HepG2 (cell line): ENCODE results near the gene WNT7B. TPM values are rescaled to one million over a fixed set of nuclear protein-coding genes. Genes with fewer than 3 reads are reported as not detected.

Experiments
- ATAC-seq: fragments of 200-7000 bp; cut with Tn5 transposase; 3 replicates; pipeline ENCODE4 v1.9.1; 2020; ENCODE audit warnings: mild to moderate bottlenecking, moderate library complexity
- BruUV-seq: library from RNA; stranded (reverse); fragments of 400-500 nt; replicated peaks from 2 replicates; lab custom pipeline; 2021; lab: Mats Ljungman, UMichigan
- CTCF ChIA-PET: fragments of 300-600 bp; formaldehyde crosslinking; extraction: SDS; loops from one replicate; lab custom pipeline; 2021; ENCODE audit warnings: low total read pairs, inconsistent platforms, low intra/inter-chr PET ratio; lab: Yijun Ruan, JAX
- POLR2A ChIA-PET: fragments of 350-600 bp; sonication (Branson Sonifier 250); formaldehyde crosslinking; loops from one replicate; lab custom pipeline; 2020; ENCODE audit warnings: antibody characterized with exemption, inconsistent platforms; lab: Yijun Ruan, JAX
- DNase-seq: peaks from one replicate; pipeline ENCODE4 v3.0.0-alpha.2; 2015; ENCODE audit warnings: low spot score
- FAIRE-seq: peaks from 3 replicates; lab custom pipeline; 2011; peaks lifted over from hg19 to GRCh38; lab: Jason Lieb, UNC
- H2AFZ ChIP-seq: one replicate; pipeline ENCODE4 v1.6.1; 2011; ENCODE audit warnings: low read length, inconsistent platforms
- H3K27ac ChIP-seq: fragments of 300-600 bp; 3 replicates; pipeline ENCODE4 v1.8.0; 2011; ENCODE audit warnings: mixed run types, mild to moderate bottlenecking, mixed read lengths, low read length, inconsistent platforms; ENCODE audit not compliant: insufficient read depth; ENCODE audit errors: extremely low read length
- H3K27me3 ChIP-seq, 2 experiments: fragments of 200-600 bp in 1 of 2; 2 replicates in 1 of 2; 3 replicates in 1 of 2; pipeline versions ENCODE4 v1.6.0 to v1.8.0; 2011; ENCODE audit warnings: low read length in 2 of 2, mild to moderate bottlenecking in 2 of 2, moderate library complexity in 2 of 2, inconsistent platforms in 1 of 2; ENCODE audit not compliant: insufficient read depth in 2 of 2, control insufficient read depth in 1 of 2
- H3K36me3 ChIP-seq, 2 experiments: fragments of 200-600 bp in 1 of 2; replicated peaks in 1 of 2; 2 replicates in 1 of 2; 3 replicates in 1 of 2; pipeline versions ENCODE4 v1.5.1 to v1.8.0; 2011; ENCODE audit warnings: low read length in 2 of 2, inconsistent platforms in 1 of 2; ENCODE audit not compliant: insufficient read depth in 2 of 2, control insufficient read depth in 1 of 2
- H3K4me1 ChIP-seq: 2 replicates; pipeline ENCODE4 v1.5.1; 2012; ENCODE audit warnings: low read length, inconsistent platforms; ENCODE audit not compliant: insufficient read depth
- H3K4me2 ChIP-seq: 2 replicates; pipeline ENCODE4 v1.6.0; 2011; ENCODE audit warnings: low read depth, low read length, inconsistent platforms
- H3K4me3 ChIP-seq, 3 experiments: fragments of 200-600 bp in 1 of 3; sonication (generic), shearing (Covaris generic) in 1 of 3; replicated peaks in 1 of 3; 2 replicates each; pipeline ENCODE4 v1.5.1; 2011 to 2016; ENCODE audit warnings: low read length in 3 of 3, inconsistent platforms in 2 of 3, low read depth in 2 of 3, mild to moderate bottlenecking in 2 of 3, control low read depth in 1 of 3, mixed read lengths in 1 of 3; ENCODE audit not compliant: insufficient read depth in 1 of 3
- H3K79me2 ChIP-seq: one replicate; pipeline ENCODE4 v1.6.1; 2011; ENCODE audit warnings: low read length, inconsistent platforms; ENCODE audit not compliant: insufficient read depth
- H3K9ac ChIP-seq: 2 replicates; pipeline ENCODE4 v1.6.0; 2011; ENCODE audit warnings: mild to moderate bottlenecking, low read depth, low read length, inconsistent platforms; ENCODE audit not compliant: insufficient read depth
- H3K9me3 ChIP-seq: 2 replicates; pipeline ENCODE4 v1.5.1; 2012; ENCODE audit warnings: mild to moderate bottlenecking, low read length
- H4K20me1 ChIP-seq: 2 replicates; pipeline ENCODE4 v1.6.0; 2011; ENCODE audit warnings: inconsistent platforms, mild to moderate bottlenecking, low read length, moderate library complexity; ENCODE audit not compliant: insufficient read depth
- EEA1 ChIP-seq: sonication (generic); formaldehyde crosslinking; IDR thresholded peaks from 2 replicates; pipeline ENCODE4 v1.5.1; 2020; ENCODE audit warnings: mild to moderate bottlenecking, missing genetic modification reagents, borderline replicate concordance
- FOXK1 ChIP-seq: sonication (generic); formaldehyde crosslinking; IDR thresholded peaks from 2 replicates; pipeline ENCODE4 v1.4.0; 2020; ENCODE audit warnings: low read depth, missing genetic modification reagents, borderline replicate concordance
- KLF11 ChIP-seq: IDR thresholded peaks from 2 replicates; pipeline ENCODE4 v1.6.1; 2016; ENCODE audit warnings: missing compliant biosample characterization
- MAFF ChIP-seq: IDR thresholded peaks from 2 replicates; pipeline ENCODE4 v1.6.1; 2011; ENCODE audit warnings: low read depth, low read length, improper control_type of control experiment
- TOE1 ChIP-seq: sonication (generic); formaldehyde crosslinking; IDR thresholded peaks from 2 replicates; pipeline ENCODE4 v1.4.0; 2020; ENCODE audit warnings: mild to moderate bottlenecking, missing genetic modification reagents
- YEATS2 ChIP-seq: sonication (generic); formaldehyde crosslinking; IDR thresholded peaks from 2 replicates; pipeline ENCODE4 v1.4.0; 2020; ENCODE audit warnings: missing genetic modification reagents, borderline replicate concordance
- WGBS: methylation state at CpG from one replicate; pipeline ENCODE4 v1.1.6; 2017; ENCODE audit warnings: low lambda C conversion rate; 5-methylcytosine and 5-hydroxymethylcytosine counted together
- in situ Hi-C: cut with HindIII; loops from 2 replicates; pipeline ENCODE4 v1.10.0; 2017; ENCODE audit warnings: low pct_unique_long_range_greater_than_20kb; ENCODE audit not compliant: extremely low pct_ligation_motif_present
- intact Hi-C: fragments of 100-400 bp; cut with micrococcal nuclease; formaldehyde crosslinking; loops from one replicate; pipeline ENCODE4 v1.10.0; 2022; ENCODE audit not compliant: unreplicated experiment
- polyA plus RNA-seq, 8 experiments: library from polyadenylated mRNA; depleted of rRNA in 3 of 8; stranded (reverse) in 7 of 8; unstranded in 1 of 8; fragments of >200 nt; fragmentation: Illumina TruSeq in 4 of 8; extraction: Trizol in 4 of 8; gene quantifications; 2 replicates each; pipeline versions ENCODE4 v1.2.1 to v1.2.3, GENCODE V29; 2011 to 2016; ENCODE audit warnings: low read depth in 4 of 8, missing spikeins in 1 of 8, mixed read lengths in 1 of 8; ENCODE audit not compliant: insufficient read depth in 1 of 8
- total RNA-seq, 5 experiments: library from RNA; depleted of rRNA; stranded (reverse); fragments of >200 nt; fragmentation: Illumina TruSeq; extraction: Trizol; gene quantifications; 2 replicates each; pipeline ENCODE4 v1.2.3, GENCODE V29; 2016; ENCODE audit warnings: low read depth in 1 of 5
- TF ChIP-seq, protein P1 (sequence below): sonication (generic); formaldehyde crosslinking; IDR thresholded peaks from 2 replicates; pipeline ENCODE4 v1.4.0; 2020; ENCODE audit warnings: missing genetic modification reagents, borderline replicate concordance
- TF ChIP-seq, protein P2 (sequence below): sonication (generic); formaldehyde crosslinking; IDR thresholded peaks from 2 replicates; pipeline ENCODE4 v1.5.0; 2020; ENCODE audit warnings: mild to moderate bottlenecking, missing genetic modification reagents, borderline replicate concordance

WNT7B gene
- total and polyA plus RNA-seq, 2 of the 13 experiments (the other 11 are each of a cell fraction or from before 2014, with no cell fraction given) = 0.09 TPM; not detected in 1

DNA sequence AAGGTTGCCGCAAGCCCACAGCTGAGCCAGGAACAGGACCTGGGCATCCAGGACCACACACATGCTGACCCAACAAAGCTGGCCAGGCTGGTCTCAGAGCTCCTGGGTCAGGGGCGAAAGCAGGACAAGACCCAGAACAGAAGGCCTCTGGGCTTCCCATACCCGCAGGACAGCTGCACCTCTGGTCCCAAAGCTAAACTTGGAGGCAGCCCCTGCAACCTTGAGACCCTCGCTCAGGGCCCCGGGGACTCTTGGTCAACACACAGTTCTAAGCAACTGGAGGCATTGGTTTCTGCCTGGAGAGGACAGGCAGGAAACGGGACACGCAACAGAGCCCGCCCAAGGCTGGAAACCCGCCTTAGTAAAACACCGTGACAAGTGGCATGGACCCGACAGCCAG, 11.4 kb downstream of the WNT7B start (continued):
- TF ChIP-seq, protein P1, sequence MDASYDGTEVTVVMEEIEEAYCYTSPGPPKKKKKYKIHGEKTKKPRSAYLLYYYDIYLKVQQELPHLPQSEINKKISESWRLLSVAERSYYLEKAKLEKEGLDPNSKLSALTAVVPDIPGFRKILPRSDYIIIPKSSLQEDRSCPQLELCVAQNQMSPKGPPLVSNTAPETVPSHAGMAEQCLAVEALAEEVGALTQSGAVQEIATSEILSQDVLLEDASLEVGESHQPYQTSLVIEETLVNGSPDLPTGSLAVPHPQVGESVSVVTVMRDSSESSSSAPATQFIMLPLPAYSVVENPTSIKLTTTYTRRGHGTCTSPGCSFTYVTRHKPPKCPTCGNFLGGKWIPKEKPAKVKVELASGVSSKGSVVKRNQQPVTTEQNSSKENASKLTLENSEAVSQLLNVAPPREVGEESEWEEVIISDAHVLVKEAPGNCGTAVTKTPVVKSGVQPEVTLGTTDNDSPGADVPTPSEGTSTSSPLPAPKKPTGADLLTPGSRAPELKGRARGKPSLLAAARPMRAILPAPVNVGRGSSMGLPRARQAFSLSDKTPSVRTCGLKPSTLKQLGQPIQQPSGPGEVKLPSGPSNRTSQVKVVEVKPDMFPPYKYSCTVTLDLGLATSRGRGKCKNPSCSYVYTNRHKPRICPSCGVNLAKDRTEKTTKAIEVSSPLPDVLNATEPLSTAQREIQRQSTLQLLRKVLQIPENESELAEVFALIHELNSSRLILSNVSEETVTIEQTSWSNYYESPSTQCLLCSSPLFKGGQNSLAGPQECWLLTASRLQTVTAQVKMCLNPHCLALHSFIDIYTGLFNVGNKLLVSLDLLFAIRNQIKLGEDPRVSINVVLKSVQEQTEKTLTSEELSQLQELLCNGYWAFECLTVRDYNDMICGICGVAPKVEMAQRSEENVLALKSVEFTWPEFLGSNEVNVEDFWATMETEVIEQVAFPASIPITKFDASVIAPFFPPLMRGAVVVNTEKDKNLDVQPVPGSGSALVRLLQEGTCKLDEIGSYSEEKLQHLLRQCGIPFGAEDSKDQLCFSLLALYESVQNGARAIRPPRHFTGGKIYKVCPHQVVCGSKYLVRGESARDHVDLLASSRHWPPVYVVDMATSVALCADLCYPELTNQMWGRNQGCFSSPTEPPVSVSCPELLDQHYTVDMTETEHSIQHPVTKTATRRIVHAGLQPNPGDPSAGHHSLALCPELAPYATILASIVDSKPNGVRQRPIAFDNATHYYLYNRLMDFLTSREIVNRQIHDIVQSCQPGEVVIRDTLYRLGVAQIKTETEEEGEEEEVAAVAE (CRISPR knock-in tag) = no peak
- TF ChIP-seq EEA1 (CRISPR knock-in tag) = no peak

DNA sequence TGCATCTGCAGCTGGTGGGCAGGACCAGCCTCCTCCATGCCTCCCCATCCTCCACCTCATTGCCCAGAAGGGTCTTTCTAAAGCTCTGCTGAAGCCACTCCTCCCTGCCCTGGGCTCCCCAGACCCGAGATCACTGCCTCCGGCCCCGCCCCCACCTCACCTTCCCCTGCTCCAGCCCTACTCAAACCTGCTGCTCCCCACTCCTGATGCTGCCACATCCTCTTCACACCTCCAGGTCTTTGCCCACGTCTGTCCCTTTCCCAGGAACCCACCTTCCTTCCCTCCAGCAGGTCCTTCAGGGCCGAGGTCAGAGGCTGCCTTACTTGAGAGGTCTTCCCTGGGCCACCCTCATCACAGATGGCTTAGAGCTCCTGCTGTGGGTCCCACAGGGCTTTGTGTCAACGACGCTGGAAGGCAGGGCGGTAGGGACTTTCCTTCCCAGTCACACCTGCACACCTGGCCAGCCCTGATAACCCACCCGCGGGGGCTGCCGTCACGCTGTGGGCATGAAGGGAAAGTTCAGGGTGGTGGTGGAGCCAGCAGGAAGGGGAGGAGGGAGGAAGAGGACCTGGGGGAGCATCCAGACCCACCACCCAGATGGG, 11.9 kb downstream of the WNT7B start:
- intact Hi-C loops = loop anchor here (5.0 kb wide), 1 partner anchor 318 kb away; no protein-coding TSS in a partner anchor
- POLR2A ChIA-PET = interaction anchor here (0.6 kb wide), 1 partner anchor 12 kb away, joined by 3 read pairs; the partner anchor contains the start of gene WNT7B
- FAIRE-seq = no peak
- TF ChIP-seq FOXK1 (no peak), MAFF (no peak), YEATS2 (CRISPR knock-in tag) (no peak), TOE1 (no peak), KLF11 (CRISPR knock-in tag) (no peak)
- TF ChIP-seq, protein P2, sequence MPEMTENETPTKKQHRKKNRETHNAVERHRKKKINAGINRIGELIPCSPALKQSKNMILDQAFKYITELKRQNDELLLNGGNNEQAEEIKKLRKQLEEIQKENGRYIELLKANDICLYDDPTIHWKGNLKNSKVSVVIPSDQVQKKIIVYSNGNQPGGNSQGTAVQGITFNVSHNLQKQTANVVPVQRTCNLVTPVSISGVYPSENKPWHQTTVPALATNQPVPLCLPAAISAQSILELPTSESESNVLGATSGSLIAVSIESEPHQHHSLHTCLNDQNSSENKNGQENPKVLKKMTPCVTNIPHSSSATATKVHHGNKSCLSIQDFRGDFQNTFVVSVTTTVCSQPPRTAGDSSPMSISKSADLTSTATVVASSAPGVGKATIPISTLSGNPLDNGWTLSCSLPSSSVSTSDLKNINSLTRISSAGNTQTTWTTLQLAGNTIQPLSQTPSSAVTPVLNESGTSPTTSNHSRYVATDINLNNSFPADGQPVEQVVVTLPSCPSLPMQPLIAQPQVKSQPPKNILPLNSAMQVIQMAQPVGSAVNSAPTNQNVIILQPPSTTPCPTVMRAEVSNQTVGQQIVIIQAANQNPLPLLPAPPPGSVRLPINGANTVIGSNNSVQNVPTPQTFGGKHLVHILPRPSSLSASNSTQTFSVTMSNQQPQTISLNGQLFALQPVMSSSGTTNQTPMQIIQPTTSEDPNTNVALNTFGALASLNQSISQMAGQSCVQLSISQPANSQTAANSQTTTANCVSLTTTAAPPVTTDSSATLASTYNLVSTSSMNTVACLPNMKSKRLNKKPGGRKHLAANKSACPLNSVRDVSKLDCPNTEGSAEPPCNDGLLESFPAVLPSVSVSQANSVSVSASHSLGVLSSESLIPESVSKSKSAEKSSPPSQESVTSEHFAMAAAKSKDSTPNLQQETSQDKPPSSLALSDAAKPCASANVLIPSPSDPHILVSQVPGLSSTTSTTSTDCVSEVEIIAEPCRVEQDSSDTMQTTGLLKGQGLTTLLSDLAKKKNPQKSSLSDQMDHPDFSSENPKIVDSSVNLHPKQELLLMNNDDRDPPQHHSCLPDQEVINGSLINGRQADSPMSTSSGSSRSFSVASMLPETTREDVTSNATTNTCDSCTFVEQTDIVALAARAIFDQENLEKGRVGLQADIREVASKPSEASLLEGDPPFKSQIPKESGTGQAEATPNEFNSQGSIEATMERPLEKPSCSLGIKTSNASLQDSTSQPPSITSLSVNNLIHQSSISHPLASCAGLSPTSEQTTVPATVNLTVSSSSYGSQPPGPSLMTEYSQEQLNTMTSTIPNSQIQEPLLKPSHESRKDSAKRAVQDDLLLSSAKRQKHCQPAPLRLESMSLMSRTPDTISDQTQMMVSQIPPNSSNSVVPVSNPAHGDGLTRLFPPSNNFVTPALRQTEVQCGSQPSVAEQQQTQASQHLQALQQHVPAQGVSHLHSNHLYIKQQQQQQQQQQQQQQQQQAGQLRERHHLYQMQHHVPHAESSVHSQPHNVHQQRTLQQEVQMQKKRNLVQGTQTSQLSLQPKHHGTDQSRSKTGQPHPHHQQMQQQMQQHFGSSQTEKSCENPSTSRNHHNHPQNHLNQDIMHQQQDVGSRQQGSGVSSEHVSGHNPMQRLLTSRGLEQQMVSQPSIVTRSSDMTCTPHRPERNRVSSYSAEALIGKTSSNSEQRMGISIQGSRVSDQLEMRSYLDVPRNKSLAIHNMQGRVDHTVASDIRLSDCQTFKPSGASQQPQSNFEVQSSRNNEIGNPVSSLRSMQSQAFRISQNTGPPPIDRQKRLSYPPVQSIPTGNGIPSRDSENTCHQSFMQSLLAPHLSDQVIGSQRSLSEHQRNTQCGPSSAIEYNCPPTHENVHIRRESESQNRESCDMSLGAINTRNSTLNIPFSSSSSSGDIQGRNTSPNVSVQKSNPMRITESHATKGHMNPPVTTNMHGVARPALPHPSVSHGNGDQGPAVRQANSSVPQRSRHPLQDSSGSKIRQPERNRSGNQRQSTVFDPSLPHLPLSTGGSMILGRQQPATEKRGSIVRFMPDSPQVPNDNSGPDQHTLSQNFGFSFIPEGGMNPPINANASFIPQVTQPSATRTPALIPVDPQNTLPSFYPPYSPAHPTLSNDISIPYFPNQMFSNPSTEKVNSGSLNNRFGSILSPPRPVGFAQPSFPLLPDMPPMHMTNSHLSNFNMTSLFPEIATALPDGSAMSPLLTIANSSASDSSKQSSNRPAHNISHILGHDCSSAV (CRISPR knock-in tag) = no peak

More for the DNA sequence above, 11.9 kb downstream of the WNT7B start:
- Histone ChIP-seq H2AFZ (no peak overlapping the region), H3K9me3 (no peaks in the 10 kb centered on the region), H3K9ac (no peak overlapping the region), H3K4me3 (no peak overlapping the region), H3K36me3 (no peaks in the 10 kb centered on the region), H4K20me1 (no peaks in the 10 kb centered on the region), H3K27ac (no peak overlapping the region), H3K27me3 (peaks cover 16 to 76% of the 10 kb centered on the region in 2 experiments), H3K79me2 (no peaks in the 10 kb centered on the region), H3K4me2 (no peak overlapping the region), H3K4me1 (peaks cover 33% of the 10 kb centered on the region)
- 22% methylated on average over 12 of the region's 12 CpGs for WGBS
- DNase-seq (no peak), ATAC-seq (no peak)
- CTCF ChIA-PET = no interaction called here
- BruUV-seq = no TSS peak
- in situ Hi-C loops = no loop called here
